Left kidney (tissue), 2 donors: ENCODE measurements around the gene NDUFS2. TPM values are rescaled to one million over a fixed set of nuclear protein-coding genes. Genes with fewer than 3 reads are reported as not detected.

Source experiments
- DNase-seq: peaks from one replicate; pipeline ENCODE4 v3.0.0-alpha.2; 2013
- polyA plus RNA-seq: library from polyadenylated mRNA; unstranded; fragments of 120-200 nt; gene quantifications from one replicate; pipeline ENCODE4 v1.2.1, GENCODE V29; 2013; ENCODE audit not compliant: insufficient read length

NDUFS2 gene
- polyA plus RNA-seq, 1 donor: 211 TPM

DNA sequence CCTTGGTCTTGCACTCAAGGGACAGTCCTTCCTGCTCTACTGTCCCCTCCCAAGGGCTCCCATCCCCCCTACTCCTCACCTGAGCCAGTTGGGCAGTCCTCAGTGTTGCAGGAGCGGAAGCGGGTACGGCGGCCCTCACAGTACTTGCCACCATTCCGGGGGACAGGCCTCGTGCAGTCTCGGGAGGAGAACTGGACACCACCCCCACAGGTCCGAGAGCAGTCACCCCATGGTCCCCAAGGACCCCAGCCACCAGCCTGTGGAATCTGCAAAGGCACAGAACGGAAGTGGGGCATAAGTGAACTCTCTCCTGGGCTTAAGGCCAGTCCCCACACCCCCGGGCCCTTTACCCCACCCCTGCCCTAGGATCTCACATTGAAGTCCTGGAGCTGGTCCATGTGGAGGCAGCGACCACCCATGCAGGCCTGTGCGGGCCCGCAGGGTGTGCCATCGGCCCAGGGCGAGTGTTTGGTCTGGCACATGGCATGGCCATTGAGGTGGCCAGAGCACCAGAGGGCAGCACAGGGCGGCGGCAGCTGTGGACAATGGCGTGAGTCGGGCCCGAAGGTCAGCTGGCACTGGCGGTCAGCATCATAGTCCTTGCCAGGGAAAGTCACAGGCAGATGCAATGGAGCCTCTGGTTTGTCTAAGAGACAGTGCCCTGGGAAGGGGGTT is 8.5 kb upstream of the NDUFS2 start:
- DNase-seq: no peak

- DNase-seq: no peak
Measured at GRCh38 chr1:161195171-161195570, 7.0 kb upstream of the NDUFS2 start.

DNA sequence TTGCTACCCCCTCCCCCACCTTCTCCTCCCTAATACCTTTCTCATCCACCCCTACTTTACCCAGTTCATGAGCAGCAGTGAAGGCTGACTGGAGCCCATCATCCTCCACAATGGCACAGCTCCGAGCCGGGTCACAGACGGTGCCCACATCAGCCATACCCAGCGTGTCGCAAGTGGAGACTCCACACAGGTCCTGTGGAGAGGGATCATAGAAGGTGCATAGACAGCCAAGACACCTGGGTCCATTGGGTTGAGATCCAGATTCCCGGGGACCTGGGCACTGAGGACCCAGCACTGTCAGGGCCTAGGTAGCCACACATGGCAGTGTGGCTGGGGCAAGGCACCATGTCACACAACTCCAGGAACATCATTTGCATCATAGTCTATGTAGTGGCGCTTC is 6.1 kb upstream of the NDUFS2 start:
- DNase-seq: no peak

- DNase-seq: no peak
Measured at GRCh38 chr1:161196521-161197451, 5.4 kb upstream of the NDUFS2 start.

DNA sequence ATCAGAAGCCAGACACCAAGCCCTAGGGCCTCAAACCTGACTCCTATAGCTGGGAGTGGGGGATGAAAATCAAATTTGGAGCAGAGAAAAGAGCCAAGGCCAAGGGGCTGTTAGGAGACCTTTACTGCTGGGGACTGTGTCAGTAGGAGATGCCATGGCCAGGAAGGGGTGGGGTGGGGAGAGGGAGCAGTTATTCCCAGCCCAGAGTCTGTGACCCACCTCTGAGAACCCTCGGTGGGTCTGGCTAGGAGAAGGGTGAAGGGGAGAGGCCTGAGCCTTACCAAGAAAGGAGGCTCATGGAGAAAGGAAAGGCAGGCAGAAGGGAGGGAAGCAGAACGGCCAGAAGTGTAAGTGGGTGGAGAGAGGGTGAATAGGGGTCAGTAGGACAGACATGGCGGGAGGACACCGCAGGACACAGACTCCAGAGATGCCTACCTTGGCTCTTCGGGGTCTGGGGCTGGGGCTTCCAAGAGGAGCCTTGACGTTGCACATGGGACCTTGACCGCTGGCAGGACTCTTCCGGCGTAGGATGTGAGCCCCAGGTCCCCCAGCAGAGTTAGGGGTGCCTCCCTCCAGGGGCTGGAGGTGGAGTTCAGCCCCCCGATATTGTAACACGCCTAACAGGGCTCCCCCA is 4.5 kb upstream of the NDUFS2 start:
- DNase-seq: no peak

- DNase-seq: peak; percentile 70
Measured at GRCh38 chr1:161198194-161198896, 3.8 kb upstream of the NDUFS2 start.

- DNase-seq: no peak
Measured at GRCh38 chr1:161198897-161199431, 3.2 kb upstream of the NDUFS2 start, which contains the start of gene ADAMTS4. ADAMTS4 (minus strand) TSS chr1:161199054; CDS start chr1:161198627, 427 bp downstream.

DNA sequence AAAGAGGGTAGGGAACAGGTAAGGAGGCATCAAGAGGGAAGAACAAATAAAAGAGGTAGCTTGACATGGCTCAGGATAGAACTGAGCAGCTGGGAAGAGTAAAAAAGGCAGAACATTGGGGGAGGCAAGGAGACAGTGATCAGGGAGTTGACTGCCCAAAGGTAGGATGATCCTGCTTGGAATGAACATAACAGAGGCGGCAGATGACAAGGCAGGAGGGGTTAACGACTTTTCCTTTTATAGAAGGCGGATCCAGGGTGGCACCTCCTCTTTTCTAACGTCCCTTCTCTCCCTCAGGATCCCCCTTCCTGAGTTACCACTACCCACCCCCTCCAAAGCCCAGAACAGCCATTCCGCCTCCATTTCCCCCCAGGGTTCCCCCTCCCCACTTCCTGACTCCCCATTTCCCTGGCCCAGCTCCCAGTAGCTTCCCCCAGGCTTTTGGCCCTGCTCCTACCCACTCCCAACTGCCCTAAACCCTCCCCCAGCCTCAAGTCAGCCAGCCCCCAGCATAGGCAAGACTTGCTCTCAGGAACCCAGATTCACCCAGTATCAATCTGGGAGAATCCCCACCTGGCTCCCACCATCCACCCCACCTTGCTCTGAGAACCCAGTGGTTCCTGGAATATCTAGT is 2.5 kb upstream of the NDUFS2 start:
- no peak for DNase-seq

DNA sequence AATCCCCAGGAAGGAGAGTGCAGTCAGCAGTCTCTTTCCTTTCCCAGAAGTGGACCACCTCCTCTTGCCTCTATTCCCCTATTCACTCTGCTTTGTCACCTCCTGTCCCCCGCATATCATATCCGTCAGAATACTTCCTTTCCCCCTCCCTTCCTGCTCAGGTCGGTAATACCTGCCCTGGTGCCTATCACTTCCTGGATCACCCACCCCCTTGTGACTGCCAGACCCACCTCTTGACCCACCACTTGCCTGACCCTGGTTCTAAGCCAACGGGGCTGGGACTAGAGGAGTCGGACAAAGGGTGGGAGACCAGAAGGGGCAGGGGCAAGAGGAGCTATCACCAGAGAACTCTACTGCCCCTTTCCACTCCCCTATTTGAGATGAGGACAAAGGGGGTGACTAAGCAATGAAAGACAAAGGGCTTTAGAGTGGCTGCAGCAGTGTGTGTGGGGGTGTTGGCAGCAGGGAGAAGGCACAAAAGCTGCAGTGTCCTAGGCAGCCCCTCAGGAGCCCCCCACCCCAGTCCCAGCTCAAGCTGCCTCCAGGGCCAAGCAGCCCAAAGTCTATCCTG is 1.7 kb upstream of the NDUFS2 start:
- DNase-seq: no peak

DNA sequence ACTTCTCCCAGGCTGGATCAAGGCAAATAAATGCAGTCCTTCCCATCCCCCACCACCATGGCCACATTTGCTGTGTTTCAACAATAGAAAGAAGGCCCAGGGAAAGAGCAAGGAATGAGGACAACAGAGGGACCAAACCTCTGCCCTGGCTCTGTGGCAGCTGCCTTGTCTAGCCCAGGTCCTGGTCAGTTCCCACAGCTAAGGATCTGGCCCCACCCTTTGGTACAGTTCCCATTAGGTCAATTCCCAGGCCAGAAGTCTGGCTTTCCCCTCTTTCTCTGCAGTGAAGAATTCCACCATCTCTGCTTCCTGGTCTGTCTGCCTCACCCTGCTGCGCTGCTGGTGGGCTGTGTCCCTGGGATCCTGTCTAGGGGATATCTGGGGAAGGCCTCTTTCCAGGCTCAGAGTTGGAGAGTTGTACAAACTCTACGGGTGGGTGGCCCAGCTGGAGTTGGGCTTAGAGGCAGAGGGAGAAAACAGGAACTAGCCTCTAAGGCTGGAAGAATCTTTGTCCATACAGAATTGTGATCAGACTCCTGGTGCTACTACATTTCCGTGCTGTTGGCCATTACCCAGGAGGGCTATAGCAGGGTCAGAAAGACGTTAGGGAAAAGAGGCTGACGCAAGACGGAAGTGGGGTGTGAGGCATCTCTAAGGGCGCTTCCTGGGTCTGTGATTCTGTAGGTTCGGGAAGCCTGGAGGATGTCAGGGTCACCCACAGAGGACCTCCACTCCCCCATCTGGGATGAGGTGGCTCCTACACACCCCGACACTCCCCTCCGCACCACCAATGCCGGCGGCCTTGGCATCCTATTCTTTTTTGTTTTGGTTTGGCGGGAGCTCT is 953 bp upstream of the NDUFS2 start:
- no peak for DNase-seq

DNA sequence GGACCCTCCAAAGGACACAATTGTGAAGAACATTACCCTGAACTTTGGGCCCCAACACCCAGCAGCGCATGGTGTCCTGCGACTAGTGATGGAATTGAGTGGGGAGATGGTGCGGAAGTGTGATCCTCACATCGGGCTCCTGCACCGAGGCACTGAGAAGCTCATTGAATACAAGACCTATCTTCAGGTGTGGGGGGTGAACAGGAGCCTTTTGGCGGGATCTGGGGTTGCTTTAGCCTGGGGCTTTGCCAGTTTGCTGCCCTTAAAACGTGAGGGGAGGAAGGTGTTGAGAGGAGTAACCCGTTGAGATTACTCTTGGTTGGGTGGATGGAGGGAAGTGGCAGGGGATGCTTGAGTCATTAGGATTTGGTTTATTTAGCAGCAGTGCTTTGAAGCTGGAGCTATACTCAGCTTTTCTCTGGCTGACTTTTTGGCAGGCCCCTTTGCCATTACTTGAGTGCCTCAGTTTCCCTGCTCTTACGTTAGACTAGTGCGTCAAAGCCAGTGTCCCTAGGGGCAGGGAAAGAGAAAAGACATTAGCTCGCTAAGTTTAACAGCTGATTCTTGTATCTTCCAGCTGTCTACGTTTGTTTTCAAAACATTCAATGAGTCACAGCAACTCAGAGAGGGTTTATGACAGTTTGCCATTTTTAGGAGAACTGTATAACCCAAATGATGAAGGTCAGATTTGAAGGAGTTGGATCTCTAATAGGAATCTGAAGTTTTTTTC is 4.4 kb downstream of the NDUFS2 start:
- DNase-seq: no peak

DNA sequence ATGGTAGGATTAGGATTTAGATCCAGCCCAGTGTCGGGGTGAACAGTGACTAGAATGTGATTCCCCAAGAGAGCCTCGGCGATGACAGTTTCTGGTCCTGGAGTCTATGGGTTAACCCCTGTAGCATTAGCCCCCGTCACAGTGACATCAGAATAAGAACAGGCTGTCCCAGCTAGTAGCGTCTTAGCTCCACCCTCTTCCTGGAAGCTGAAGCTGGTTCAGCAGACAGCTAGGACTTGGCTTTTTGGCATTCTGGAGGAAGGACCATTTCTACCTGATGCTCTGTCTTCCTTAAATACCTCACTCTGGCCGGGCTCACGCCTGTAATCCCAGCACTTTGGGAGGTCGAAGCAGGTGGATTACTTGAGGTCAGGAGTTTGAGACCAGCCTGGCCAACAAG is 5.0 kb downstream of the NDUFS2 start:
- DNase-seq: no peak

- DNase-seq: no peak
Measured at GRCh38 chr1:161209790-161210409, 7.7 kb downstream of the NDUFS2 start.

DNA sequence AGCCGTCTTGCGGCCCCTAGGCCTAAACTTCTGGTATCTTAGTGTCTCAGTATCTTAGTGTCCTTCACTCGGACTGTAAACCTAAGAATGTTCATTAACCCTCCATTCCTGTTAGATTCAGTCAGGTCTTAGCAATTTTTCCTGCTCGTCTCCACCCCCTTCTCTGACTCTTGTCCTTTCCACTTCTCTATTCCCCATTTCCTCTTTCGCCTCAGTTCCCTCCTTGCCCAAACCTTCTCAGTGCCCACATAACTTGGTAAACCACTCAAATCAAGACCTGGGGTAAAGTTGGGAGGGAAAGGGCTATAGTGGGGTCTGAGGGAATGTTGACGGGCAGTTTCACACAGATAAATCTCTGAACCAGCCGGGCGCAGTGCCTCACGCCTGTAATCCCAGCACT is 12.2 kb downstream of the NDUFS2 start:
- DNase-seq: no peak

GRCh38 chr1:161215076-161215475 is 12.9 kb downstream of the NDUFS2 start, which contains the start of gene FCER1G:
FCER1G (plus strand) TSS chr1:161215295; CDS start chr1:161215322, 27 bp downstream.
- no peak for DNase-seq

DNA sequence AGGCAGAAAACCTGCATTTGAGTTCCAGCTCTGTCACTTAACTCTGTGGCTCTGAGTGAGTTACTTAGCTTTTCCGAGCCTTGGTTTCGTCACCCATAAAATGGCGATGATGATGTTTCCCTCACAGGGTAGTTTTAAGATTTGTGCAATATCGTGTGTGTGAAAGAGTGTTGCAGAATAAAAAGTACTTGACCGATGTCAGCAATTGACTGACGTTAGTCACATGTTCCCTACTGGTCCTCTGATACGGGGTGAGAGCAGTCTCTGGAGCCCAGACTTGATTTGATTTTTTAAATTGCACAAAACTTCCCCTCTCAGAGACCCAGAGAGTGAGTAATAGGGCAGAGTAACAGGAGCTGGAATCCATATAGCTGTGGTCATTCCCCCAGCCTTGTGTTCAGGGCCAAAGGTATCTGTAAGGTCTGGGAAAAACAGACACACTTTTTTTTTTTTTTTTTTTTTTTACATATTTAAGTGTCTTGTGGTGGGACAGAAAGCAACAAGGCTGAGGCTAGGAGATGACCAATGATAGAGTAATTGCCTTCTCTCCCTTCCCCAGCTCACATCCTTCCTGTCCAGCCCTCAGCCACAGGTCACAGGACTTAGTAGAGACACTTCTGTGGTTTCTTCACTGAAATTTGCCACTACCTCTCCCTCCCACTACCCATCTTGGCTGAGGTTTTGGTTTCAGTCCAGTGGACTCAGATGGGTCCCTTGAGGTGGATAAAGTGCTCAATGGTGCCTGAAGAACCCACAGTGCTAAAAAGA is 15.0 kb downstream of the NDUFS2 start:
- no peak for DNase-seq

- no peak for DNase-seq
Measured at GRCh38 chr1:161217831-161218230, 15.7 kb downstream of the NDUFS2 start.
